Gastroesophageal sphincter (tissue), 3 donors: ENCODE data around the gene GAMT.

Experiments used
- POLR2AphosphoS5 ChIP-seq: sonication (generic); formaldehyde crosslinking; IDR thresholded peaks from one replicate; pipeline ENCODE4 v1.6.1; 2017; ENCODE audit warnings: antibody characterized with exemption
- TF ChIP-seq, protein P1 (sequence below), 4 experiments: fragments of 200-600 bp in 2 of 4; fragments of 450-650 bp in 2 of 4; sonication (generic) in 1 of 4; IDR thresholded peaks; one replicate each; pipeline ENCODE4 v1.5.1; 2017 to 2019; ENCODE audit warnings: antibody characterized with exemption in 4 of 4, mild to moderate bottlenecking in 2 of 4, moderate library complexity in 2 of 4

DNA sequence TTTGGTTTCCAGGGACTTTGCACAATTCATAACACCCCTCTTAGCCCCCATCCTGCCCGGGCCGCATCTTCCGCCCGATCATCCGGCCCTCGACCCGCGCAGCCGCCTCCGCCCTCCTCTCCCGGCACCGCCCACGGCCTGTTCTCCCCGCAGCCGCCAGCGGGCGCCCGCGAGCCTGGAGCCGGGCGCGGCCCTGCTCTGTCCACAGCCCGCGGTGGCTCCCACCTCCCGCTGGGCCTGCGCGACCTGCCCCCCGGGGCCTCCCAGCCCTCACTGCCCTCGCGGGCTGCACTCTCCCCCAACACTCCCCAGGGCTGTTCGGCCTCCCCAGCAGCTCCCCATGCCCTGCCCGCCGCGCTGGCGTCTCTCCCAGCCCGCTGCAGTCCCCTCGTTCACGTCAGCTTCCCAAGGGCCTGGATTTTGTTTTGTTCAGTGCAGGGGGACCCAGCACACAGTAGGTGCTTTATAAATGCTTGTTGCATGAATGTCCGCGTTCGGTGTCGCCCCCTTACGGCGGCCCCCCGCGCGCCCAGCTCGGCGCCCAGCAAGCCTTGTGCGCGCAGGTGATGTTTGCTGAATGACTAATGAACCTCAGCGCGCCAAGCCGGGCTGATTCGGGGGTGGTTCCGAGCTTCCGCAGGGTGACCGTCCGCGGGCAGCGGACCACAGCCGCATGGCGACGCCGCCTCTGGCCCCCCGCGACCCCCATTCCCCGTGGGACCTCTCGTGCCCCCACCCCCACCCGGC lies 44.0 kb upstream of the GAMT start:
- TF ChIP-seq, protein P1, sequence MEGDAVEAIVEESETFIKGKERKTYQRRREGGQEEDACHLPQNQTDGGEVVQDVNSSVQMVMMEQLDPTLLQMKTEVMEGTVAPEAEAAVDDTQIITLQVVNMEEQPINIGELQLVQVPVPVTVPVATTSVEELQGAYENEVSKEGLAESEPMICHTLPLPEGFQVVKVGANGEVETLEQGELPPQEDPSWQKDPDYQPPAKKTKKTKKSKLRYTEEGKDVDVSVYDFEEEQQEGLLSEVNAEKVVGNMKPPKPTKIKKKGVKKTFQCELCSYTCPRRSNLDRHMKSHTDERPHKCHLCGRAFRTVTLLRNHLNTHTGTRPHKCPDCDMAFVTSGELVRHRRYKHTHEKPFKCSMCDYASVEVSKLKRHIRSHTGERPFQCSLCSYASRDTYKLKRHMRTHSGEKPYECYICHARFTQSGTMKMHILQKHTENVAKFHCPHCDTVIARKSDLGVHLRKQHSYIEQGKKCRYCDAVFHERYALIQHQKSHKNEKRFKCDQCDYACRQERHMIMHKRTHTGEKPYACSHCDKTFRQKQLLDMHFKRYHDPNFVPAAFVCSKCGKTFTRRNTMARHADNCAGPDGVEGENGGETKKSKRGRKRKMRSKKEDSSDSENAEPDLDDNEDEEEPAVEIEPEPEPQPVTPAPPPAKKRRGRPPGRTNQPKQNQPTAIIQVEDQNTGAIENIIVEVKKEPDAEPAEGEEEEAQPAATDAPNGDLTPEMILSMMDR (IDR thresholded peaks at IDR 0.05) = peak in 3 of 4 experiments; percentile 84 to 95 (median 91)
- no peak for TF ChIP-seq POLR2AphosphoS5
